Brain microvascular endothelial cell (primary cell): Measurements from ENCODE around the gene ZNF385B.

Experiments used
- DNase-seq: peaks from one replicate; pipeline ENCODE4 v3.0.0-alpha.2; 2020
- H3K27ac ChIP-seq: fragments of 250-450 bp; sonication (Bioruptor Pico); 2 replicates; pipeline ENCODE4 v1.5.1; 2020; ENCODE audit warnings: mild to moderate bottlenecking, moderate library complexity
- H3K27me3 ChIP-seq: fragments of 250-450 bp; sonication (Bioruptor Pico); replicated peaks from 2 replicates; pipeline ENCODE4 v1.5.1; 2020; ENCODE audit warnings: mild to moderate bottlenecking
- H3K36me3 ChIP-seq: fragments of 250-450 bp; sonication (Bioruptor Pico); replicated peaks from 2 replicates; pipeline ENCODE4 v1.5.1; 2020; ENCODE audit warnings: mild to moderate bottlenecking
- H3K4me3 ChIP-seq: 2 replicates; pipeline ENCODE4 v1.5.1; 2011; ENCODE audit warnings: low read depth, mild to moderate bottlenecking, control low read depth, low read length, moderate library complexity
- in situ Hi-C: cut with HindIII; loops from 2 replicates; pipeline ENCODE4 v1.10.0; 2017; ENCODE audit warnings: low sequenced_read_pairs, low pct_ligation_motif_present
- TF ChIP-seq, protein P1 (sequence below): IDR thresholded peaks from 2 replicates; pipeline ENCODE4 v1.5.1; 2011; ENCODE audit warnings: low read depth, mild to moderate bottlenecking, moderate library complexity, low read length, control low read depth, inconsistent platforms; ENCODE audit errors: missing control alignments

The ZNF385B gene

DNA sequence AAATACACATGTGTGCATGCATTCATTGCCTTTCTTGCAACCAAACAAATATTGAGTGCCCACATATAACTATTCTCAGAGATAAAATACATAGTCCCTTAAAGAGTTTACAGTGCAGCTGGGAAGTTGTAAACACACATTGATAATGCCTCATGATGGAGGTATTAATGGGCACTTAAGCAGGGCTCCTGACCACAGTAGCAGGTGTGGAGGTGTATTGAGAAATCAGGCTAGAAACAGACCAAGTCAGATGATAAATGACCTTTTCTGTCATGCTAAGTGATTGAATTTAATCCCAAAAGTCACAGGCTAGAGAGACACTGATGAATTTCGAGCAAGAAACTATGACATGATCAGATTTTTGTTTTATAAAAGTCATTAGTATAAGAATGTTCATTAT is 157.7 kb downstream of the ZNF385B start:
- TF ChIP-seq, protein P1, sequence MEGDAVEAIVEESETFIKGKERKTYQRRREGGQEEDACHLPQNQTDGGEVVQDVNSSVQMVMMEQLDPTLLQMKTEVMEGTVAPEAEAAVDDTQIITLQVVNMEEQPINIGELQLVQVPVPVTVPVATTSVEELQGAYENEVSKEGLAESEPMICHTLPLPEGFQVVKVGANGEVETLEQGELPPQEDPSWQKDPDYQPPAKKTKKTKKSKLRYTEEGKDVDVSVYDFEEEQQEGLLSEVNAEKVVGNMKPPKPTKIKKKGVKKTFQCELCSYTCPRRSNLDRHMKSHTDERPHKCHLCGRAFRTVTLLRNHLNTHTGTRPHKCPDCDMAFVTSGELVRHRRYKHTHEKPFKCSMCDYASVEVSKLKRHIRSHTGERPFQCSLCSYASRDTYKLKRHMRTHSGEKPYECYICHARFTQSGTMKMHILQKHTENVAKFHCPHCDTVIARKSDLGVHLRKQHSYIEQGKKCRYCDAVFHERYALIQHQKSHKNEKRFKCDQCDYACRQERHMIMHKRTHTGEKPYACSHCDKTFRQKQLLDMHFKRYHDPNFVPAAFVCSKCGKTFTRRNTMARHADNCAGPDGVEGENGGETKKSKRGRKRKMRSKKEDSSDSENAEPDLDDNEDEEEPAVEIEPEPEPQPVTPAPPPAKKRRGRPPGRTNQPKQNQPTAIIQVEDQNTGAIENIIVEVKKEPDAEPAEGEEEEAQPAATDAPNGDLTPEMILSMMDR = no peak
- Histone ChIP-seq H3K4me3 (no peak overlapping the region), H3K27me3 (no peaks in the 10 kb centered on the region), H3K27ac (no peak overlapping the region), H3K36me3 (no peaks in the 10 kb centered on the region)
- DNase-seq = no peak
- in situ Hi-C loops = no loop called here

DNA sequence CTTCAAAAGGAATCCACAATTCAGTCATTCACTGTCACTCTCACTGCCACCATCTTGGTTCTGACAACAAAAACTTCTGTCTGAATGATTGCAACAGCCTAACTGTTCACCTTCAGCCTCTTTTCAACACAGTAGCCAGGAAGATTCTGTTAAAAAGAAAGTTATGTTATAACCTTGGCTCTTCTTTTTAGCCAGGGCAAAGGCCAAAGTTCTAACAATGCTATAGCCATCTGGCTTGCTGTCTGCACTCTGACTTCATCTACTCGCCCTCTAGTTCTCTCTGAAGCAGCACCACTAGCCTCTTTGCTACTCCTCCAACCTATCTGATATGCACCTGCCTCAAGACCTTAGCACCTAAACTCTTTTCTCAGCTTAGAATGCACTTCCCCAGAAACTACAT is 158.5 kb downstream of the ZNF385B start:
- DNase-seq = no peak
- TF ChIP-seq, protein P1 = no peak
- in situ Hi-C loops = no loop called here
- Histone ChIP-seq H3K36me3 (no peaks in the 10 kb centered on the region), H3K27me3 (no peaks in the 10 kb centered on the region), H3K27ac (no peak overlapping the region), H3K4me3 (no peak overlapping the region)

DNA sequence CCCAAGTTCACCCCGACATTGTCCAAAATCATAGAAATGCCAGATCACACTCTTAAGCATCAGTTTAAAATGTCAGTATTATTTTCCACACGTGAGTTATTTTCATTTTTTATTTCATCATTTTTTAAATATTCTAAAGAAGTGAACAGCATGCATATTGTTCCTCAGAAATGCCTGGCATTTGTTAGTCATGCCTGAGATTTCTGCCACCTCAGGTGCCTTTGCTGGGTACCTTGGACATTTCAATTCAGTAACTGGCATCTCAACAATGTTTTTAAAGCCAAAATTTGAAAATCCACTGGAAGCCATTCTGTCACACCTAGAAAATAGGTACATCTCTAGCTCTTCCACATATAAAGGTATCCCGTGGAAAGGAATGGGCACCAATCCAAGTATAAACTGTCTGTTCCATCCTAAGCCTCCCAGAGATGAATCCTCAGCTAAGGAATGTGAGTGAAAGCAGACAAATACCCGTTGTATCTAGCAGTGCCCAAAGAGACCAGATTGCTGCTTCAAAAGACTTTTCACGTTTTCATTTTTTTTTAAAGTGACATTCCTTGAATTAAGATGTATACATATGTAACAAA is 159.8 kb downstream of the ZNF385B start:
- Histone ChIP-seq H3K27me3 (no peaks in the 10 kb centered on the region), H3K36me3 (no peaks in the 10 kb centered on the region), H3K27ac (no peak overlapping the region), H3K4me3 (no peak overlapping the region)
- TF ChIP-seq, protein P1 = no peak
- in situ Hi-C loops = no loop called here
- no peak for DNase-seq

DNA sequence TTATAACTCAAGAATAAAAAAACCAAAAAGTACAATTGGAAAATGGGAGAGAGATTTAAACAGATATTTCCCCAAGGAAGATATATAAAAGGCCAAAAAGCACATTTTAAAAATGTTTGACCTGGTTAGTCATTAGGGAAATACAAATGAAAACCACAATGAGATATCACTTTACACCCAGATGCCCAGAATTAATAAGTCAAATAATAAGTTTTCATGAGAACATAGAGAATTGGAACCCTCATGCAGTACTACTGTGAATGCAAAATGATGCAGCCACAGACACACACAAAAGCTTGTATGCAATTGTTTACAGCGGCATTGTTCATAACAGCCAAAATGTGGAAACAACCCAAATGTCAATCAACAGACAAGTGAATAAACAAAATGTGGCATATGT is 165.9 kb downstream of the ZNF385B start:
- H3K4me3 ChIP-seq = no peak overlapping the region
- DNase-seq = no peak
- H3K27ac ChIP-seq = no peak overlapping the region
- no peaks in the 10 kb centered on the region for H3K36me3 ChIP-seq
- H3K27me3 ChIP-seq = no peaks in the 10 kb centered on the region
- TF ChIP-seq, protein P1 = no peak
- in situ Hi-C loops = no loop called here

DNA sequence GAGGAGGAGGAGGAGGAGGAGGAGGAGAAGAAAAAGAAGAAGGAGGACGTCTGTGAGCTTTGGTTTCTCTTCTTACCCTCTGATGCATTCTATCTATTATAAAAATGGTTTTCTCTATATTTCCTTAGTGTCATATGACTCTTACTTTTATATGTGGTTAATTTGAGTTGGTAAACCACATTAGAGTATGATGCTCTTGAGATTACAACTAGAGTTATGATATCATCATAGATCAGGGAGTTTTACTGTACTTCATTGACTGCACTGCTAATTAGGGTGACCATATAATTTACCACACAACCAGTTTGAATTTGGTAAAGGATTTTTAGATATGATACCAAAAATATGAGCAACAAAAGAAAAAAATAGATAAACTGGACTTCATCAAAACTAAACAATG is 166.4 kb downstream of the ZNF385B start:
- H3K27me3 ChIP-seq = no peaks in the 10 kb centered on the region
- in situ Hi-C loops = no loop called here

More for the DNA sequence above, 166.4 kb downstream of the ZNF385B start:
- TF ChIP-seq, protein P1 = no peak
- H3K4me3 ChIP-seq = no peak overlapping the region
- H3K27ac ChIP-seq = no peak overlapping the region
- DNase-seq = no peak
- no peaks in the 10 kb centered on the region for H3K36me3 ChIP-seq
